HL-60 (cell line): ENCODE data around the gene NR2F2.

Experiments used
- GABPA ChIP-seq: IDR thresholded peaks from 2 replicates; pipeline ENCODE4 v1.6.1; 2012; ENCODE audit warnings: low read depth
- POLR2AphosphoS5 ChIP-seq: IDR thresholded peaks from 2 replicates; pipeline ENCODE4 v1.6.1; 2012; ENCODE audit warnings: low read depth
- SPI1 ChIP-seq: IDR thresholded peaks from 2 replicates; pipeline ENCODE4 v1.6.1; 2012; ENCODE audit warnings: low read depth, mild to moderate bottlenecking, borderline replicate concordance
- TF ChIP-seq, protein P1 (sequence below): IDR thresholded peaks from one replicate; pipeline ENCODE4 v1.5.1; 2011; ENCODE audit warnings: low read length, control low read depth, inconsistent platforms; ENCODE audit not compliant: insufficient read depth

- TF ChIP-seq, protein P1, sequence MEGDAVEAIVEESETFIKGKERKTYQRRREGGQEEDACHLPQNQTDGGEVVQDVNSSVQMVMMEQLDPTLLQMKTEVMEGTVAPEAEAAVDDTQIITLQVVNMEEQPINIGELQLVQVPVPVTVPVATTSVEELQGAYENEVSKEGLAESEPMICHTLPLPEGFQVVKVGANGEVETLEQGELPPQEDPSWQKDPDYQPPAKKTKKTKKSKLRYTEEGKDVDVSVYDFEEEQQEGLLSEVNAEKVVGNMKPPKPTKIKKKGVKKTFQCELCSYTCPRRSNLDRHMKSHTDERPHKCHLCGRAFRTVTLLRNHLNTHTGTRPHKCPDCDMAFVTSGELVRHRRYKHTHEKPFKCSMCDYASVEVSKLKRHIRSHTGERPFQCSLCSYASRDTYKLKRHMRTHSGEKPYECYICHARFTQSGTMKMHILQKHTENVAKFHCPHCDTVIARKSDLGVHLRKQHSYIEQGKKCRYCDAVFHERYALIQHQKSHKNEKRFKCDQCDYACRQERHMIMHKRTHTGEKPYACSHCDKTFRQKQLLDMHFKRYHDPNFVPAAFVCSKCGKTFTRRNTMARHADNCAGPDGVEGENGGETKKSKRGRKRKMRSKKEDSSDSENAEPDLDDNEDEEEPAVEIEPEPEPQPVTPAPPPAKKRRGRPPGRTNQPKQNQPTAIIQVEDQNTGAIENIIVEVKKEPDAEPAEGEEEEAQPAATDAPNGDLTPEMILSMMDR: no peak
- TF ChIP-seq GABPA (no peak), SPI1 (no peak), POLR2AphosphoS5 (no peak)
Measured at GRCh38 chr15:96339619-96340347, 9.3 kb downstream of the NR2F2 start.
